ENCODE measurements around the gene ECM2. TPM values are rescaled to one million over a fixed set of nuclear protein-coding genes. Genes with fewer than 3 reads are reported as not detected.

The ECM2 gene
- total RNA-seq, 1 donor from 2014 or later = 0.18 TPM

GRCh38 chr9:92545002-92545510, 9.3 kb upstream of the ECM2 start:
- Mint-ChIP-seq H3K9me3 (ENCODE audit: unreplicated experiment) (no peaks in the 10 kb centered on the region), H3K4me1 (ENCODE audit: low read depth, unreplicated experiment) (no peaks in the 10 kb centered on the region), H3K27ac (ENCODE audit: unreplicated experiment) (no peak overlapping the region), H3K27me3 (ENCODE audit: low read depth, unreplicated experiment) (no peaks in the 10 kb centered on the region), H3K4me3 (ENCODE audit: unreplicated experiment) (no peak overlapping the region), H3K36me3 (ENCODE audit: low read depth, unreplicated experiment) (no peaks in the 10 kb centered on the region)
- H3K9me3 ChIP-seq (ENCODE audit: insufficient read depth, low read depth, low read length) = no peaks in the 10 kb centered on the region
- DNase-seq (ENCODE audit: low read depth) = no peak
- no peak for FAIRE-seq
- TF ChIP-seq EZH2 (IDR thresholded peaks at IDR 0.05; ENCODE audit: insufficient read depth, low read length) (no peak), CTCF (IDR thresholded peaks at IDR 0.05; ENCODE audit: insufficient read depth, low read depth, low read length) (no peak)
- no peaks in the 10 kb centered on the region for H4K20me1 ChIP-seq (ENCODE audit: insufficient read depth, low read length)
- no peaks in the 10 kb centered on the region for H3K4me1 ChIP-seq (ENCODE audit: insufficient read depth, low read length)
- no peak overlapping the region for H3K4me2 ChIP-seq (ENCODE audit: low read length)
- H3K79me2 ChIP-seq (ENCODE audit: insufficient read depth, low read length) = no peaks in the 10 kb centered on the region
- no peaks in the 10 kb centered on the region for H3K27me3 ChIP-seq (ENCODE audit: insufficient read depth, low read length)
- H3K27ac ChIP-seq (ENCODE audit: low read depth, low read length) = no peak overlapping the region
- H3K4me3 ChIP-seq (ENCODE audit: insufficient read depth, low read depth, low read length) = no peak overlapping the region
- no peak overlapping the region for H3K9ac ChIP-seq (ENCODE audit: low read length)
- H3K36me3 ChIP-seq (ENCODE audit: insufficient read depth, low read length) = no peaks in the 10 kb centered on the region
- no peak overlapping the region for H2AFZ ChIP-seq (ENCODE audit: low read depth, low read length)

GRCh38 chr9:92543972-92544371, 8.2 kb upstream of the ECM2 start:
- Histone ChIP-seq H3K27me3 (ENCODE audit: insufficient read depth, low read length) (no peaks in the 10 kb centered on the region), H4K20me1 (ENCODE audit: insufficient read depth, low read length) (no peaks in the 10 kb centered on the region), H3K9ac (ENCODE audit: low read length) (no peak overlapping the region), H3K4me3 (ENCODE audit: insufficient read depth, low read depth, low read length) (no peak overlapping the region), H2AFZ (ENCODE audit: low read depth, low read length) (no peak overlapping the region), H3K4me2 (ENCODE audit: low read length) (no peak overlapping the region), H3K36me3 (ENCODE audit: insufficient read depth, low read length) (no peaks in the 10 kb centered on the region), H3K27ac (ENCODE audit: low read depth, low read length) (no peak overlapping the region), H3K79me2 (ENCODE audit: insufficient read depth, low read length) (no peaks in the 10 kb centered on the region), H3K4me1 (ENCODE audit: insufficient read depth, low read length) (no peaks in the 10 kb centered on the region), H3K9me3 (ENCODE audit: insufficient read depth, low read depth, low read length) (no peaks in the 10 kb centered on the region)
- H3K36me3 Mint-ChIP-seq (ENCODE audit: low read depth, unreplicated experiment) = no peaks in the 10 kb centered on the region
- TF ChIP-seq EZH2 (IDR thresholded peaks at IDR 0.05; ENCODE audit: insufficient read depth, low read length) (no peak), CTCF (IDR thresholded peaks at IDR 0.05; ENCODE audit: insufficient read depth, low read depth, low read length) (no peak)
- H3K27ac Mint-ChIP-seq (ENCODE audit: unreplicated experiment) = no peak overlapping the region
- H3K4me3 Mint-ChIP-seq (ENCODE audit: unreplicated experiment) = no peak overlapping the region
- H3K4me1 Mint-ChIP-seq (ENCODE audit: low read depth, unreplicated experiment) = no peaks in the 10 kb centered on the region
- DNase-seq (ENCODE audit: low read depth) (no peak), FAIRE-seq (no peak)
- no peaks in the 10 kb centered on the region for H3K9me3 Mint-ChIP-seq (ENCODE audit: unreplicated experiment)
- no peaks in the 10 kb centered on the region for H3K27me3 Mint-ChIP-seq (ENCODE audit: low read depth, unreplicated experiment)

GRCh38 chr9:92538541-92538940, 2.8 kb upstream of the ECM2 start:
- no peaks in the 10 kb centered on the region for H3K36me3 Mint-ChIP-seq (ENCODE audit: low read depth, unreplicated experiment)
- peaks cover 9% of the 10 kb centered on the region for H3K4me1 Mint-ChIP-seq (ENCODE audit: low read depth, unreplicated experiment)
- TF ChIP-seq CTCF (IDR thresholded peaks at IDR 0.05; ENCODE audit: insufficient read depth, low read depth, low read length) = no peak
- TF ChIP-seq EZH2 (IDR thresholded peaks at IDR 0.05; ENCODE audit: insufficient read depth, low read length) = no peak
- no peak overlapping the region for H3K4me3 ChIP-seq (ENCODE audit: insufficient read depth, low read depth, low read length)
- H3K4me2 ChIP-seq (ENCODE audit: low read length) = no peak overlapping the region
- H3K27me3 ChIP-seq (ENCODE audit: insufficient read depth, low read length) = no peaks in the 10 kb centered on the region
- H2AFZ ChIP-seq (ENCODE audit: low read depth, low read length) = no peak overlapping the region
- H3K27ac Mint-ChIP-seq (ENCODE audit: unreplicated experiment) = no peak overlapping the region
- H4K20me1 ChIP-seq (ENCODE audit: insufficient read depth, low read length) = no peaks in the 10 kb centered on the region
- no peaks in the 10 kb centered on the region for H3K27me3 Mint-ChIP-seq (ENCODE audit: low read depth, unreplicated experiment)
- peaks cover 8% of the 10 kb centered on the region for H3K4me1 ChIP-seq (ENCODE audit: insufficient read depth, low read length)
- peak; percentile 68 for FAIRE-seq
- no peaks in the 10 kb centered on the region for H3K9me3 Mint-ChIP-seq (ENCODE audit: unreplicated experiment)
- no peak overlapping the region for H3K27ac ChIP-seq (ENCODE audit: low read depth, low read length)
- no peak overlapping the region for H3K9ac ChIP-seq (ENCODE audit: low read length)
- DNase-seq (ENCODE audit: low read depth) = peak; percentile 87
- no peaks in the 10 kb centered on the region for H3K79me2 ChIP-seq (ENCODE audit: insufficient read depth, low read length)
- no peaks in the 10 kb centered on the region for H3K36me3 ChIP-seq (ENCODE audit: insufficient read depth, low read length)
- H3K9me3 ChIP-seq (ENCODE audit: insufficient read depth, low read depth, low read length) = no peaks in the 10 kb centered on the region
- H3K4me3 Mint-ChIP-seq (ENCODE audit: unreplicated experiment) = no peak overlapping the region
